Retinal pigment epithelial cell (primary cell): ENCODE data around the gene TPCN2.

Source experiments
- DNase-seq: peaks from one replicate; pipeline ENCODE4 v3.0.0-alpha.2; 2010; ENCODE audit warnings: low read depth
- H3K4me3 ChIP-seq: 2 replicates; pipeline ENCODE4 v1.5.1; 2011; ENCODE audit warnings: mild to moderate bottlenecking, low read length, control low read depth, moderate library complexity
- TF ChIP-seq, protein P1 (sequence below): conservative IDR thresholded peaks from 2 replicates; pipeline ENCODE4 v1.5.1; 2011; ENCODE audit warnings: low read depth, low read length, control low read depth, inconsistent platforms

Gene TPCN2

DNA sequence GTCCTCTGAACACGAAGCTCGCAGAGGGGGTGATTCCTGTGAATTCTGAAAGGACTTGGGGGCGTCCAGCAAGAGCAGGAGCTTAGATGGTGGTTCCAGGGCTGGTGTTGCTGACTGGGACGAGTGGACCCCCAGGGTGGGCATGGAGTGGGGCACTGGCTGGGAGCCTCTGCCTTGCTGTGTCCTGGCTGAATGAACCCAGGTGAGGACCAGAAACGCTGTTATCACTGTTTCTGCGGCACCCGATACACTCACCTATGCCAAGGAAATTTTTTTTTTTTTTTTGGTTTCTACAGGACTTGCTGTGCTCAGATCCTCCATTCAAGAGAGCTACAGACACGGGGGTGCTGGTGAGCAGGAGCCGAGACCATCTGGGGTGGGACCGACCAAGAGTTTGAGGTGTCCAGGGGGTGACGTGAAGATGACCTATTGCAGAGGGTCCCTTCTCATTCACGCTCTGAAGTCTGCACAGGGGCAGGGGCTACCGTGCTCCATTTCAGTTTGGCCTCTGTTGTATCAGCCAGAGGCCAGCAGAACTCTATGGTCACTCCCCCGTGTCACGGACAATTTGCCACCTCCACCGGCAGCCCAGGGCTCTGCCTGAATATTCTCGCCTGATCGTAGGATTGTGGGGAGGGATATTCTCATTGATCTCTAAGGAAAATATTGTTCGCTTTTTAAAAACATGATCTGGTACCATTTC lies 110.6 kb downstream of the TPCN2 start:
- H3K4me3 ChIP-seq = no peak overlapping the region
- TF ChIP-seq, protein P1, sequence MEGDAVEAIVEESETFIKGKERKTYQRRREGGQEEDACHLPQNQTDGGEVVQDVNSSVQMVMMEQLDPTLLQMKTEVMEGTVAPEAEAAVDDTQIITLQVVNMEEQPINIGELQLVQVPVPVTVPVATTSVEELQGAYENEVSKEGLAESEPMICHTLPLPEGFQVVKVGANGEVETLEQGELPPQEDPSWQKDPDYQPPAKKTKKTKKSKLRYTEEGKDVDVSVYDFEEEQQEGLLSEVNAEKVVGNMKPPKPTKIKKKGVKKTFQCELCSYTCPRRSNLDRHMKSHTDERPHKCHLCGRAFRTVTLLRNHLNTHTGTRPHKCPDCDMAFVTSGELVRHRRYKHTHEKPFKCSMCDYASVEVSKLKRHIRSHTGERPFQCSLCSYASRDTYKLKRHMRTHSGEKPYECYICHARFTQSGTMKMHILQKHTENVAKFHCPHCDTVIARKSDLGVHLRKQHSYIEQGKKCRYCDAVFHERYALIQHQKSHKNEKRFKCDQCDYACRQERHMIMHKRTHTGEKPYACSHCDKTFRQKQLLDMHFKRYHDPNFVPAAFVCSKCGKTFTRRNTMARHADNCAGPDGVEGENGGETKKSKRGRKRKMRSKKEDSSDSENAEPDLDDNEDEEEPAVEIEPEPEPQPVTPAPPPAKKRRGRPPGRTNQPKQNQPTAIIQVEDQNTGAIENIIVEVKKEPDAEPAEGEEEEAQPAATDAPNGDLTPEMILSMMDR = no peak
- no peak for DNase-seq

DNA sequence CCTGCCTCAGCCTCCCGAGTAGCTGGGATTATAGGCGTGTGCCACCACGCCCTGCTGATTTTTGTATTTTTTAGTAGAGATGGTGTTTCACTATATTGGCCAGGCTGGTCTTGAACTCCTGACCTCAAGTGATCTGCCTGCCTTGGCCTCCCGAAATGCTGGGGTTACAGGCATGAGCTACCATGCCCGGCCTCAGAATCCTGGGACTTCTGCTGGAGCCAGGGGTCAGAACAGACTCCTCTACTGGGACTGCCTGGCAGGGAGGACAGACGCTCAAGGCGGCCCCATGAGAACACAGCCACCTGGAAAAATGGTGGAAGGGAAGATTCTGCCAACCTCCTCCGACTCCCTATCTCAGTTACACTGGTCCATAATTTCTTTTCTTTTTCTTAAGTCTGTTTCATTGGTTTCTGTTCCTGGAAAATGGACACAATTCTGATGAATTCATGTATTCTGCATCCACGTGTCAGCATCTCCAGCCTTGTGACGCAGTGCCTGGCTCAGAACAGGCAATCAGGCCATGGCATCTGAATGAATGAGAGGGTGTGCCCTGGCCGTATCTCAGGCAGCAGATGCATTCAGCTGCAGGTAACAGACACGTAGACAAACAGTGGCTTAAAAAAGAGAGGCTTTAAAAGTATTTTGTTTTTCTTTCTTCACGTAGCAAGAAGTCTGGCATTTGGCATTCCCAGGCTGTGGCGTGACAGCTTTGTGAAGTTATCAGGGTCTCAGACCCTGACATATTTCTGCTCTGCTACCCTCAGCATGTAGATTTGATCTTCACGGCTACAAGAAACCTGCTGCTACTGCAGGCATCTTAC lies 111.8 kb downstream of the TPCN2 start:
- DNase-seq = no peak
- TF ChIP-seq, protein P1 = no peak
- no peak overlapping the region for H3K4me3 ChIP-seq

DNA sequence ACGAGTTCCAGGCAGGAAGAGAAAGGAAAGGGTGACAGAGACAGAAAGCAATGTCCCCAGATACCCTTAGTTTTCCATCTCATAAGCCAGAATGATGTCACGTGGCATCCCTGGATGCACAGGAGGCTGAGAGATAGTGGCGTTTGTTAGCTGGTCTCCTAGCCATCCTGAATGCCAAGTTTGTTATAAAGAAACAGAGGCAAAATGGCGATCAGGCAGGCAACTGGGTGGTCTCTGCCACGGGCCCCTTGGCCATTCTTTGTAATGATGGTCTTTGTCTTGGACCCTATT lies 112.3 kb downstream of the TPCN2 start:
- H3K4me3 ChIP-seq = no peak overlapping the region
- TF ChIP-seq, protein P1 = no peak
- no peak for DNase-seq

DNA sequence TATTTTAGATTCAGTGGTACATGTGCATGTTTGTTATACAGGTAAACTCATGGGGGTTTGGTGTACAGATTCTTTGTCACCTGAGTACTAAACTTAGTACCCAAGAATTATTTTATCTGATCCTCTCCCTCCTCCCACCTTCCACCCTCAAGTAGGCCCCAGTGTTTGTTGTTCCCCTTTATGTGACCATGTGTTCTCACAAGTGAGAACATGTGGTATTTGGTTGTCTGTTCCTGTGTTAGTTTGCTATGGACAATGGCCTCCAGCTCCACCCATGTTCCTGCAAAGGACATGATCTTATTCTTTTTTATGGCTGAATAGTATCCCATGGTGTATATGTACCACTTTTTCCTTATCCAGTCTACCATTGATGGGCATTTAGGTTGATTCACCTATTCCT lies 113.8 kb downstream of the TPCN2 start:
- no peak for DNase-seq
- H3K4me3 ChIP-seq = no peak overlapping the region
- TF ChIP-seq, protein P1 = no peak

DNA sequence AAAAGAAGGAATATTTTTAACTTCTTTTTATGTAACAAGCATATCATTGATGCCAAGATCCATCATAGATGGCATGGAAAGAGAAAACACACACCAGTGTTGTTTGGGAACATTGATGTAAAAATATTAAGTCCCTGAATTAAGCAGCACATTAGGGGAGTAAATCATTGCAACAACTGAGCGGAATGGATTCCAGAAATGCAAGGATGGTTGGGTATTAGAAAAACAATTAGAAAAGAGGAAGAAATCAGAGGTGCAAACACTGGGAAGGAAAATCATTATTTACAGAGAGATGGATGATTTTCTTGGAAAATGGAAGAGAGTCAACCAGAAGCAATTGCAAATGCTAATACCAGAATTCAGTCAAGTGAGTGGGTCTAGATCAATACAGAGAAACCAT lies 115.1 kb downstream of the TPCN2 start:
- no peak for DNase-seq
- no peak overlapping the region for H3K4me3 ChIP-seq
- TF ChIP-seq, protein P1 = no peak

DNA sequence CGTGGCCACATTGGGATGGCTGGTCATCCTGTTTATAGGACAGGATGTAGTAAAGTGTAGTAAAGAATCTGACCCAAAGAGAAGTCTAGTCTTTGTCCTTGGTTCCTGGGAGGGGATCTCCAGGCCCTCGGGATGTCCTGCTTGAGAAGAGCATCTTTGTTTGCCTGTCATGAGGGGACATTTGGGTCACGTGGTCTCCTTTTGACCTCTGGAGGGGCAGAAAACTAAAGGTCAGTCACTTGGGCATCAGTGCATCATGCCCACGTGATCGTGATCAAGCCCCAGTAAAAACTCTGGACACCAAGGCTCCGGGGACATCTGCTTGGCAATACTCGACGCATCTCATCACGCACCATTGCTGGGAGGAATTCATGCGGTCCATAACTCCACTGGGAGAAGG lies 116.1 kb downstream of the TPCN2 start:
- H3K4me3 ChIP-seq = no peak overlapping the region
- TF ChIP-seq, protein P1 = no peak
- no peak for DNase-seq

DNA sequence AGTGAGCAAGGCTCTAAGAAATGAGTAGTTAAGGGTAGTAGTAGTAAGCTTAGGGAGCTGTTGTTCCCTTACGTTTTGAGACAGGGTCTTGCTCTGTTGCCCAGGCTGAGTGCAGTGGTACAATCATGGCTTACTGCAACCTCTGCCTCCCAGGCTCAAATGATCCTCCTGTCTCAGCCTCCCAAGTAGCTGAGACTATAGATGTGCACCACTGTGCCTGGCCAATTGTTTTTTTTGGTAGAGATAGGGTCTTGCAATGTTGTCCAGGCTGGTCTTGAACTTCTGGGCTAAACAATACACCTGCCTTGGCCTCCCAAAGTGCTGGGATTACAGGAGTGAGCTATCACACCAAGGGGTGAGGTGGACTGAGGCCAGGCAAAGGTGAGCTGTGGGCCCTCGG lies 117.0 kb downstream of the TPCN2 start:
- no peak overlapping the region for H3K4me3 ChIP-seq
- DNase-seq = no peak
- TF ChIP-seq, protein P1 = no peak
